Calu3 (cell line): ENCODE results near the gene SH2D6. TPM values are rescaled to one million over a fixed set of nuclear protein-coding genes. Genes with fewer than 3 reads are reported as not detected.

Experiments
- BruUV-seq: library from RNA; stranded (reverse); fragments of 400-500 nt; replicated peaks from 2 replicates; lab custom pipeline; 2021; lab: Mats Ljungman, UMichigan
- CTCF ChIA-PET: fragments of 300-600 bp; sonication (Branson Sonifier 250); formaldehyde crosslinking; loops from one replicate; lab custom pipeline; 2022; ENCODE audit warnings: antibody characterized with exemption; lab: Charles Lee
- DNase-seq: peaks from one replicate; pipeline ENCODE4 v3.0.0; 2022
- H3K27ac Mint-ChIP-seq: one replicate; pipeline ENCODE4 v1.8.0; 2022; ENCODE audit warnings: mixed read lengths; ENCODE audit not compliant: unreplicated experiment
- H3K27me3 Mint-ChIP-seq: one replicate; pipeline ENCODE4 v1.8.0; 2022; ENCODE audit warnings: mixed read lengths; ENCODE audit not compliant: unreplicated experiment
- H3K36me3 Mint-ChIP-seq: one replicate; pipeline ENCODE4 v1.8.0; 2022; ENCODE audit warnings: mild to moderate bottlenecking, moderate library complexity, mixed read lengths; ENCODE audit not compliant: insufficient read depth, unreplicated experiment
- H3K4me1 Mint-ChIP-seq: one replicate; pipeline ENCODE4 v1.8.0; 2022; ENCODE audit warnings: mild to moderate bottlenecking, low read depth, mixed read lengths; ENCODE audit not compliant: unreplicated experiment
- H3K4me3 Mint-ChIP-seq: one replicate; pipeline ENCODE4 v1.8.0; 2022; ENCODE audit warnings: mild to moderate bottlenecking, low read depth, moderate library complexity, mixed read lengths; ENCODE audit not compliant: unreplicated experiment
- H3K9me3 Mint-ChIP-seq: one replicate; pipeline ENCODE4 v1.8.0; 2022; ENCODE audit warnings: low read depth, mixed read lengths; ENCODE audit not compliant: unreplicated experiment
- CTCF ChIP-seq: fragments of 200-600 bp; IDR thresholded peaks from one replicate; pipeline ENCODE4 v1.8.0; 2022; ENCODE audit warnings: antibody characterized with exemption; ENCODE audit not compliant: unreplicated experiment
- intact Hi-C: fragments of 100-400 bp; cut with micrococcal nuclease; formaldehyde crosslinking; loops from one replicate; pipeline ENCODE4 v1.10.0; 2022; ENCODE audit not compliant: unreplicated experiment
- total RNA-seq: library from RNA; stranded (reverse); gene quantifications from 2 replicates; pipeline ENCODE4 v1.2.3, GENCODE V29; 2022

The SH2D6 gene
- total RNA-seq, 1 experiment from 2014 or later = 1.8 TPM

- DNase-seq = no peak
- intact Hi-C loops = no loop called here
- no peaks in the 10 kb centered on the region for H3K9me3 Mint-ChIP-seq
- peaks cover 13% of the 10 kb centered on the region for H3K4me1 Mint-ChIP-seq
- no peak for TF ChIP-seq CTCF
- no peak overlapping the region for H3K4me3 Mint-ChIP-seq
- H3K27ac Mint-ChIP-seq = no peak overlapping the region
- H3K36me3 Mint-ChIP-seq = peaks cover 4% of the 10 kb centered on the region
- CTCF ChIA-PET = no interaction called here
- no peaks in the 10 kb centered on the region for H3K27me3 Mint-ChIP-seq
- BruUV-seq = no TSS peak
Observed at GRCh38 chr2:85427300-85427835, 8.9 kb downstream of the SH2D6 start.

- Mint-ChIP-seq H3K27me3 (no peaks in the 10 kb centered on the region), H3K27ac (no peak overlapping the region), H3K36me3 (peaks cover 4% of the 10 kb centered on the region), H3K9me3 (no peaks in the 10 kb centered on the region), H3K4me1 (peaks cover 11% of the 10 kb centered on the region), H3K4me3 (no peak overlapping the region)
- intact Hi-C loops = no loop called here
- no peak for TF ChIP-seq CTCF
- BruUV-seq = no TSS peak
- CTCF ChIA-PET = no interaction called here
- no peak for DNase-seq
Observed at GRCh38 chr2:85428343-85428881, 9.9 kb downstream of the SH2D6 start.

GRCh38 chr2:85429213-85429923 lies 10.9 kb downstream of the SH2D6 start:
- H3K9me3 Mint-ChIP-seq = no peaks in the 10 kb centered on the region
- H3K4me3 Mint-ChIP-seq = no peak overlapping the region
- no peak for TF ChIP-seq CTCF
- BruUV-seq = no TSS peak
- H3K36me3 Mint-ChIP-seq = no peaks in the 10 kb centered on the region
- no peak for DNase-seq
- no peak overlapping the region for H3K27ac Mint-ChIP-seq
- intact Hi-C loops = no loop called here
- CTCF ChIA-PET = no interaction called here
- peaks cover 18% of the 10 kb centered on the region for H3K4me1 Mint-ChIP-seq
- no peaks in the 10 kb centered on the region for H3K27me3 Mint-ChIP-seq

- H3K9me3 Mint-ChIP-seq = no peaks in the 10 kb centered on the region
Observed at GRCh38 chr2:85429924-85430289, 11.4 kb downstream of the SH2D6 start.

More at GRCh38 chr2:85429924-85430289, 11.4 kb downstream of the SH2D6 start:
- Mint-ChIP-seq H3K4me1 (peaks cover 18% of the 10 kb centered on the region), H3K4me3 (no peak overlapping the region), H3K36me3 (no peaks in the 10 kb centered on the region), H3K27me3 (no peaks in the 10 kb centered on the region), H3K27ac (no peak overlapping the region)
- CTCF ChIA-PET = no interaction called here
- intact Hi-C loops = no loop called here
- no peak for TF ChIP-seq CTCF
- no TSS peak for BruUV-seq
- no peak for DNase-seq
